HG02798 (cell line): ENCODE results near the gene TPI1.

ENCODE experiments used
- ATAC-seq: cut with Tn5 transposase; IDR thresholded peaks from one replicate; pipeline ENCODE4 v1.9.1; 2021; ENCODE audit warnings: mild to moderate bottlenecking; ENCODE audit not compliant: unreplicated experiment, poor library complexity

The TPI1 gene

GRCh38 chr12:6843118-6843902 is 24.0 kb upstream of the TPI1 start:
- no peak for ATAC-seq

DNA sequence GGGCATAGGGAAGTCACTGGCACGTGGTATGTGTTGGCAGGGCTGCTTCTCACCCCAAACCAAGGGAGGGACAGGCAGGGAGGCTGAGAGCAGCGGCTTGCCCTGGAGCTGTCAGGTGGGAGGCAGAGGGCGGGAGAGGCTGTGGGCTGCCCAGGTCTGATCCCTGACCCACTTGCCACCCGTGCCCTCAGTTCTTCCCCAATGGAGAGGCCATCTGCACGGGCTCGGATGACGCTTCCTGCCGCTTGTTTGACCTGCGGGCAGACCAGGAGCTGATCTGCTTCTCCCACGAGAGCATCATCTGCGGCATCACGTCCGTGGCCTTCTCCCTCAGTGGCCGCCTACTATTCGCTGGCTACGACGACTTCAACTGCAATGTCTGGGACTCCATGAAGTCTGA is 21.9 kb upstream of the TPI1 start:
- ATAC-seq: no peak

GRCh38 chr12:6846316-6846869 is 20.9 kb upstream of the TPI1 start:
- ATAC-seq: no peak

GRCh38 chr12:6847676-6848075 is 19.7 kb upstream of the TPI1 start:
- ATAC-seq: no peak

DNA sequence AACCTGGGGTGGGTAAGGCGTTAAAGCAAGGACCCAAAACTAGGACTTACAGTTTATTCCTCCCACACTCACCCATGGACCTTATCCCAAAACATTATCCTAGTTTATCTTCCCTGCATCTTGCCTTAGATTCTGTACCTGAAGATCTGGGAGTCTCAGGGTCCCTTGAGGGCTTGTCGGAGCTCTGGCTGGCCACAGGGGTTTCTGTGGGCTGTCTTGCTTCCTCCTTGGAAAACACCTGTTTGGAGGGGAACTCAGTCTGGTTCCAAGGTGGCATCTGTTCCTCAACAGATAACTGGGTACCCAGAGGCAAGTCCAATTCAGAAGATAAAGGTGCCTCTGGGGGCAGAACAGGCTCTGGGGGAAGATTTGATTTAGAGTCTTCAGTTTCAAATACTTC is 17.9 kb upstream of the TPI1 start:
- no peak for ATAC-seq

- ATAC-seq: no peak
Observed at GRCh38 chr12:6849976-6850560, 17.3 kb upstream of the TPI1 start.

GRCh38 chr12:6850796-6851152 is 16.6 kb upstream of the TPI1 start:
- no peak for ATAC-seq

DNA sequence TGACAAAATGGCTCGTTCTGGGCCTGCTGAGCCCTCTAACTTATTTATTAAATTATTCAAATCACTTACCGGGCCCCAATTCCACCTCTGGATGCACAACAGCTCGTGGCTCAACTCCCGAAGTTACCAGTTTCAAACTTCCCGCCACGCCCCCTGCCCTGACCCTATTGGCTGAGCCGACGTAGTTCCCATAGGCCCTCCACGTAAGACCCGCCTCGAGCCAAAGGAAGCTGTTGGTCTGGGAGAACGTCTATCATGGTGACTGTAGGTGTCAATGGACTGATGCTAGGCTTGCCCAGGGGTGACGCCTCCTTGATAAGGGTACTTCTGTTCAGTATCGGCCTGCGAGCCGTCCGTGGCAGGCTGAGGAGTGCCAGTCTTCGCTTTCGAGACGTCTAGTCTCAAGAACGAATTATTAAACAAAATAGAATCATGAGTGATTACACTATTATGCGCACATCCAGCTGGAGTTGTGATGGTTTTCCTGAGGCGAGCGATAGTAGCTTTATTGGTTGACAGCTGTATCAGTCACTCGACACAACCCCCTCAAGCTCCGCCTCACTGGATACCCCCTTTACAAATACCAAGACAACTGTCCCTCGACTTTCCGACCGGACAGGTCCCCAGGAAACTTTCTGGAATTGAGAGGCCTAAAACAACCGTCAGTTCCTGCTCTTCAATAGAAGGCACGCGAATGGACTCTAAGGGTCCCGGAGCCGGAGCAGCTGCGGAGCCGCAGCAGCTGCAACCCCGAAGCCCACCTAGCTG is 16.0 kb upstream of the TPI1 start, which contains the start of gene CDCA3:
Gene CDCA3, minus strand, starts transcription at position 134 of the 768 bp plus-strand sequence. CDS start 334 bp downstream, outside the sequence.
- ATAC-seq: peak; percentile 51

GRCh38 chr12:6851921-6852650 is 15.2 kb upstream of the TPI1 start, which contains the start of gene USP5:
TSS of gene USP5 (plus strand) at chr12:6852150. CDS start at chr12:6852180, 30 bp downstream.
- peak; percentile 78 for ATAC-seq

- no peak for ATAC-seq
Observed at GRCh38 chr12:6852651-6853354, 14.5 kb upstream of the TPI1 start.

GRCh38 chr12:6853626-6854025 is 13.7 kb upstream of the TPI1 start:
- no peak for ATAC-seq

- ATAC-seq: no peak
Observed at GRCh38 chr12:6854036-6854435, 13.3 kb upstream of the TPI1 start.

DNA sequence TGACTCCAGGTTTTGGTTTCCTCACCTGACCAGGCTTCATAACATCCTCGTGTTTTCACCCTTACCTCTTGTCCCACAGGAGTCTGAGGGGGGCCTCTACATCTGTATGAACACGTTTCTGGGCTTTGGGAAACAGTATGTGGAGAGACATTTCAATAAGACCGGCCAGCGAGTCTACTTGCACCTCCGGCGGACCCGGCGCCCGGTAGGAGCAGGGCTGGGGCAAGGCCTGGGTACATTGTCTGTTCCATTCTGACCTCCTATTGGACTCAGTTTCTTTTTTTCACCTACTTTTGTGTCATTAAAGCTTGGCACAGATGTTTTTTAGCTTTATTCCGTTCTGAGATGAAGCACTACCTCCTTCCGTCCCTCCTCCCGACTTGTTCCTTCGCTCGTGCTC is 12.0 kb upstream of the TPI1 start:
- no peak for ATAC-seq

DNA sequence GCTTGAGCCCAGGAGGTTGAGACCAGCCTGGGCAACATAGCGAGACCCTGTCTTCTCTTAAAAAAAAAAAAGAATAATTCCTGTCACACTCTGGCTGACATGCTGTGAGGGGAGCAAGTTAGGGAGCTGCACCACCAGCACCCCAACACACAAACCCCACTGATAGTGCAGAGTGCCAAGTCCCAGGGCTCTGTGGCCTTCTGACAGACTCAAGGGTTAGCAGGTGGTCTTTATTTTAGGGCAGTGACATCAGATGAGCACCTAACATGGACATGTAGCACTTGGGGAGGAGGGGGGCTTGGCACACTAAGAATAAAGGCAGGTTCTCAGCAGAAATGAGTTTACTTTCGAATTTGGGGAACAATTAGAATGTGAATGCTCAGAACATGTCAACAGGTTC is 8.5 kb upstream of the TPI1 start:
- ATAC-seq: no peak

DNA sequence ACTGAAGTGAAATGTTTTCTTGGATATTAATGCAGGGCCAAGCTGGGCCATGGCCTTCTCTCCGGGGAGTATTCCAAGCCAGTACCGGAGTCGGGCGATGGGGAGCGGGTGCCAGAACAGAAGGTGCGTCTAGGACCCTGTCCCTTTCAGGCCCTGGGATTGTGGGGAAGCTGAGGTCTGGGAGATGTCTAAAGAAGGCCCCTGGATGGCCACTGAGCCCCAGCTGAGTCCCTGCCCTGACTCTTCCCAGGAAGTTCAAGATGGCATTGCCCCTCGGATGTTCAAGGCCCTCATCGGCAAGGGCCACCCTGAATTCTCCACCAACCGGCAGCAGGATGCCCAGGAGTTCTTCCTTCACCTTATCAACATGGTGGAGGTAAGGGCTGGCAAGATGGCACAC is 7.2 kb upstream of the TPI1 start:
- no peak for ATAC-seq

- no peak for ATAC-seq
Observed at GRCh38 chr12:6860942-6861341, 6.4 kb upstream of the TPI1 start.

- ATAC-seq: no peak
Observed at GRCh38 chr12:6861391-6861790, 5.9 kb upstream of the TPI1 start.

GRCh38 chr12:6863033-6863432 is 4.3 kb upstream of the TPI1 start:
- no peak for ATAC-seq

DNA sequence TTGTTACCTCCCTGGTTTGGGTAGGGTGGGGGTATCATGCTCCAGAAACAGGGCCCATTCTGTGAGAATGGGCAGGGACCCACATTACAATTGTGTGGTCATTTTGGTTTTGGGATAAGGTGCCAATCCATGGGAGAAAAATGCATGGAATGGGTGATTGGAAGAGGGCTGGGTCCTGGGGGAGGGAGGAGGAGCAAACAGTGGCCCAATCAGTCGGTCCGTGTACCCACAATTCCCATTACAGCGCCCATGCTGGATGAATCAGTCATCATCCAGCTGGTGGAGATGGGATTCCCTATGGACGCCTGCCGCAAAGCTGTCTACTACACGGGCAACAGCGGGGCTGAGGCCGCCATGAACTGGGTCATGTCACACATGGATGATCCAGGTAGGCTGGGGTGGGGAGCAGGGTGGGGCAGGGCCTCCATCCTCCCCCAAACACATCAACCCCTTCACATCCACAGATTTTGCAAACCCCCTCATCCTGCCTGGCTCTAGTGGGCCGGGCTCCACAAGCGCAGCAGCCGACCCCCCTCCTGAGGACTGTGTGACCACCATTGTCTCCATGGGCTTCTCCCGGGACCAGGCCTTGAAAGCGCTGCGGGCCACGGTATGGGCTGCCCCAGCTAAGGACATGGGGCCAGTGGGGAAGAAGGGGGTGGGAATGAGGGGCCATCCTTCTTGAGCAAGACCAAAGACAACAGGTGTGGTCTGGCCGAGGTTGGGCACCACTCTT is 3.6 kb upstream of the TPI1 start:
- ATAC-seq: no peak
